ENCODE data around the gene VAV1. TPM values are rescaled to one million over a fixed set of nuclear protein-coding genes. Genes with fewer than 3 reads are reported as not detected.
"Not testable (repeated sequence)": the region's sequence is repeated elsewhere in the genome, so short reads cannot be mapped to it uniquely, and the experiment has no call there.

The VAV1 gene
- total RNA-seq, 4 donors from 2014 or later, result 1.0 to 2.0 (median 1.4) TPM

GRCh38 chr19:6753178-6754031 is 19.1 kb upstream of the VAV1 start:
- DNase-seq (ENCODE audit: low spot score in 2 of 2), result peak; percentile 73 to 96
- TF ChIP-seq, protein P1, sequence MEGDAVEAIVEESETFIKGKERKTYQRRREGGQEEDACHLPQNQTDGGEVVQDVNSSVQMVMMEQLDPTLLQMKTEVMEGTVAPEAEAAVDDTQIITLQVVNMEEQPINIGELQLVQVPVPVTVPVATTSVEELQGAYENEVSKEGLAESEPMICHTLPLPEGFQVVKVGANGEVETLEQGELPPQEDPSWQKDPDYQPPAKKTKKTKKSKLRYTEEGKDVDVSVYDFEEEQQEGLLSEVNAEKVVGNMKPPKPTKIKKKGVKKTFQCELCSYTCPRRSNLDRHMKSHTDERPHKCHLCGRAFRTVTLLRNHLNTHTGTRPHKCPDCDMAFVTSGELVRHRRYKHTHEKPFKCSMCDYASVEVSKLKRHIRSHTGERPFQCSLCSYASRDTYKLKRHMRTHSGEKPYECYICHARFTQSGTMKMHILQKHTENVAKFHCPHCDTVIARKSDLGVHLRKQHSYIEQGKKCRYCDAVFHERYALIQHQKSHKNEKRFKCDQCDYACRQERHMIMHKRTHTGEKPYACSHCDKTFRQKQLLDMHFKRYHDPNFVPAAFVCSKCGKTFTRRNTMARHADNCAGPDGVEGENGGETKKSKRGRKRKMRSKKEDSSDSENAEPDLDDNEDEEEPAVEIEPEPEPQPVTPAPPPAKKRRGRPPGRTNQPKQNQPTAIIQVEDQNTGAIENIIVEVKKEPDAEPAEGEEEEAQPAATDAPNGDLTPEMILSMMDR (IDR thresholded peaks at IDR 0.05), result no peak
- TF ChIP-seq POLR2A (IDR thresholded peaks at IDR 0.05), result no peak
- H3K4me3 ChIP-seq (ENCODE audit: low read depth, poor library complexity, severe bottlenecking), result no peak overlapping the region
- WGBS, 2 donors, result 22 to 41% methylated on average over 20 to 41 of the region's 50 CpGs
- intact Hi-C loops (cut with DNase I; ENCODE audit: low total_unique reads), result no loop called here

GRCh38 chr19:6754136-6754535 is 18.4 kb upstream of the VAV1 start:
- intact Hi-C loops (cut with DNase I; ENCODE audit: low total_unique reads), result no loop called here
- WGBS, 2 donors, result 95 to 98% methylated on average over 11 to 21 of the region's 22 CpGs
- TF ChIP-seq, protein P1 (IDR thresholded peaks at IDR 0.05), result no peak
- TF ChIP-seq POLR2A (IDR thresholded peaks at IDR 0.05), result no peak
- peak in 1 of 2 donors; percentile 86 for DNase-seq (ENCODE audit: low spot score in 2 of 2)
- H3K4me3 ChIP-seq (ENCODE audit: low read depth, poor library complexity, severe bottlenecking), result no peak overlapping the region

- 93 to 94% methylated on average over 22 of the region's 23 CpGs for WGBS, 2 donors
- intact Hi-C loops (cut with DNase I; ENCODE audit: low total_unique reads), result no loop called here
- H3K4me3 ChIP-seq (ENCODE audit: low read depth, poor library complexity, severe bottlenecking), result no peak overlapping the region
- TF ChIP-seq, protein P1 (IDR thresholded peaks at IDR 0.05), result no peak
- TF ChIP-seq POLR2A (IDR thresholded peaks at IDR 0.05), result no peak
- peak in 1 of 2 donors; percentile 82 for DNase-seq (ENCODE audit: low spot score in 2 of 2)
These were observed 17.6 kb upstream of the VAV1 start for GRCh38 chr19:6754653-6755463.

DNA sequence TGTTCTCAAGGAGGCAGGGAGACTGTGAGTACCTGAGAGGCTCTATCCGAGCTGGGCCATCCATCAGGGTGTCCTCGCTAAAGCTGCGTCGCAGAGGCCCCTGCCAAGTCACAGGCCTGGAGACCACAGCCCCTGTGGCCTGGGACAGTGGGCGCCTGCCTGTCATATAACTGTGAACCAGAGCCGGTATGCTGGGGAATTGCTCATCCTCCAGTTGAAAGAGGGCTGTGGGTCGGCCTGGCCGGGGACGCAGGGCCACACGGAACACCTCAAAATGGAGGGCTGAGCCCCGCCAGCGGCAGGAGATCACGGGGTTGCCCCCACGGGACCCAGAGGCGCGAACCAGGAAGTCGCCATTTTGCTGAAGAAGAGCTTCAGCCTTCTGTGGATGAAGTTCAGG is 11.9 kb upstream of the VAV1 start:
- intact Hi-C loops (cut with DNase I; ENCODE audit: low total_unique reads), result no loop called here
- H3K4me3 ChIP-seq (ENCODE audit: low read depth, poor library complexity, severe bottlenecking), result no peak overlapping the region
- 94% methylated on average over 17 of the region's 17 CpGs for WGBS, 2 donors
- no peak for TF ChIP-seq POLR2A (IDR thresholded peaks at IDR 0.05)
- TF ChIP-seq, protein P1 (IDR thresholded peaks at IDR 0.05), result no peak
- DNase-seq (ENCODE audit: low spot score in 2 of 2), result no peak

- TF ChIP-seq, protein P1 (IDR thresholded peaks at IDR 0.05), result no peak
- TF ChIP-seq POLR2A (IDR thresholded peaks at IDR 0.05), result no peak
- H3K4me3 ChIP-seq (ENCODE audit: low read depth, poor library complexity, severe bottlenecking), result no peak overlapping the region
- WGBS, 2 donors, result 90 to 95% methylated on average over 4 of the region's 4 CpGs
- DNase-seq (ENCODE audit: low spot score in 2 of 2), result no peak
- intact Hi-C loops (cut with DNase I; ENCODE audit: low total_unique reads), result no loop called here
These were observed 11.3 kb upstream of the VAV1 start for GRCh38 chr19:6761053-6761676.

DNA sequence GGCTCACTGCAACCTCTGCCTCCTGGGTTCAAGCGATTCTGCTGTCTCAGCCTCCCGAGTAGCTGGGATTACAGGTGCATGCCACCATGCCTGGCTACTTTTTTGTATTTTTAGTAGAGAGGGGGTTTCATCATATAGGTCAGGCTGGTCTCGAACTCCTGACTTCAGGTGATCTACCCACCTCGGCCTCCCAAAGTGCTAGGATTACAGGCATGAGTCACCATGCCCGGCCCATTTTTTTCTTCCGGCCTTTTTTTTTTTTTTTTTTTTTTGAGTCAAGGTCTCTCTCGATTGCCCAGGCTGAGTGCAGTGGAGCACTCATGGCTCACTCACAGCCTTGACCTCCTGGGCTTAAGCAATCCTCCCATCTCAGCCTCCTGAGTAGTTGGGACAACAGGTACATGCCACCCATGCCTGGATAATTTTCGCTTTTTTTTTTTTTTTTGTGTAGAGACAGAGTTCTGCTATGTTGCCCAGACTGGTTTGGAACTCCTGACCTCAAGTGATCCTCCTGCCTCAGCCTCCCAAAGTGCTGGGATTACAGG is 10.2 kb upstream of the VAV1 start:
- DNase-seq (ENCODE audit: low spot score in 2 of 2); intact Hi-C loops (cut with DNase I; ENCODE audit: low total_unique reads); H3K4me3 ChIP-seq (ENCODE audit: low read depth, poor library complexity, severe bottlenecking): not testable (repeated sequence)
- WGBS, 2 donors, result 73 to 83% methylated on average over 8 of the region's 8 CpGs
